BE2C (cell line): Measurements from ENCODE around the gene DNAJC6.

ENCODE experiments used
- DNase-seq: peaks from one replicate; pipeline ENCODE4 v3.0.0-alpha.2; 2020
- H3K27me3 ChIP-seq: fragments of 250-450 bp; sonication (Bioruptor Pico); 2 replicates; pipeline ENCODE4 v1.5.1; 2020; ENCODE audit warnings: mild to moderate bottlenecking
- H3K36me3 ChIP-seq: fragments of 250-450 bp; sonication (Bioruptor Pico); 2 replicates; pipeline ENCODE4 v1.5.1; 2020; ENCODE audit warnings: mild to moderate bottlenecking
- H3K4me1 ChIP-seq: fragments of 250-450 bp; sonication (Bioruptor Pico); 2 replicates; pipeline ENCODE4 v1.5.1; 2020
- H3K4me3 ChIP-seq: 2 replicates; pipeline ENCODE4 v1.5.1; 2011; ENCODE audit warnings: low read depth, low read length
- H3K9me3 ChIP-seq: fragments of 250-450 bp; sonication (Bioruptor Pico); 2 replicates; pipeline ENCODE4 v1.5.1; 2020
- TF ChIP-seq, protein P1 (sequence below): IDR thresholded peaks from 2 replicates; pipeline ENCODE4 v1.5.1; 2012; ENCODE audit warnings: mild to moderate bottlenecking, low read depth, low read length

DNAJC6 gene

DNA sequence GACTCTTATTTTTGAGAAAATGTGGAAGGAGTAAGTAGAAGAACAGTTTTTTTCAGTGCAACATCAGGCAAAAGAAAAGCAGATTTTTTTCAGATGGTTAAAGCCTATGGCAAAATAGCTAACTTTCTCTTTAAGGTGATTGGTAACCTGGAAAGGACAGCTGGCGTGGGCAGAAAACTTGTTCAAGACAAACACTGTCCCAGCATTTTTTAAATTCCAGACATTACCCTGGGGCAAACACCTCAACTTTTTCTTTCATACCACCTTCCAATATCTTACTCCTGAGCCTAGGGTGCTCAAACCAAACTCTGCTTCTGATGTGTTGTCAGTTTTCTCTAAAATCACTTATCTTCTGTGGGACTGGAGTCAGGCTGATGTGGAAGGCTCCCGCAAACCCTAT lies 108.4 kb downstream of the DNAJC6 start:
- no peaks in the 10 kb centered on the region for H3K9me3 ChIP-seq
- no peak overlapping the region for H3K4me3 ChIP-seq
- H3K27me3 ChIP-seq: no peaks in the 10 kb centered on the region
- H3K36me3 ChIP-seq: no peaks in the 10 kb centered on the region
- no peak for DNase-seq
- TF ChIP-seq, protein P1, sequence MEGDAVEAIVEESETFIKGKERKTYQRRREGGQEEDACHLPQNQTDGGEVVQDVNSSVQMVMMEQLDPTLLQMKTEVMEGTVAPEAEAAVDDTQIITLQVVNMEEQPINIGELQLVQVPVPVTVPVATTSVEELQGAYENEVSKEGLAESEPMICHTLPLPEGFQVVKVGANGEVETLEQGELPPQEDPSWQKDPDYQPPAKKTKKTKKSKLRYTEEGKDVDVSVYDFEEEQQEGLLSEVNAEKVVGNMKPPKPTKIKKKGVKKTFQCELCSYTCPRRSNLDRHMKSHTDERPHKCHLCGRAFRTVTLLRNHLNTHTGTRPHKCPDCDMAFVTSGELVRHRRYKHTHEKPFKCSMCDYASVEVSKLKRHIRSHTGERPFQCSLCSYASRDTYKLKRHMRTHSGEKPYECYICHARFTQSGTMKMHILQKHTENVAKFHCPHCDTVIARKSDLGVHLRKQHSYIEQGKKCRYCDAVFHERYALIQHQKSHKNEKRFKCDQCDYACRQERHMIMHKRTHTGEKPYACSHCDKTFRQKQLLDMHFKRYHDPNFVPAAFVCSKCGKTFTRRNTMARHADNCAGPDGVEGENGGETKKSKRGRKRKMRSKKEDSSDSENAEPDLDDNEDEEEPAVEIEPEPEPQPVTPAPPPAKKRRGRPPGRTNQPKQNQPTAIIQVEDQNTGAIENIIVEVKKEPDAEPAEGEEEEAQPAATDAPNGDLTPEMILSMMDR: no peak
- no peaks in the 10 kb centered on the region for H3K4me1 ChIP-seq

DNA sequence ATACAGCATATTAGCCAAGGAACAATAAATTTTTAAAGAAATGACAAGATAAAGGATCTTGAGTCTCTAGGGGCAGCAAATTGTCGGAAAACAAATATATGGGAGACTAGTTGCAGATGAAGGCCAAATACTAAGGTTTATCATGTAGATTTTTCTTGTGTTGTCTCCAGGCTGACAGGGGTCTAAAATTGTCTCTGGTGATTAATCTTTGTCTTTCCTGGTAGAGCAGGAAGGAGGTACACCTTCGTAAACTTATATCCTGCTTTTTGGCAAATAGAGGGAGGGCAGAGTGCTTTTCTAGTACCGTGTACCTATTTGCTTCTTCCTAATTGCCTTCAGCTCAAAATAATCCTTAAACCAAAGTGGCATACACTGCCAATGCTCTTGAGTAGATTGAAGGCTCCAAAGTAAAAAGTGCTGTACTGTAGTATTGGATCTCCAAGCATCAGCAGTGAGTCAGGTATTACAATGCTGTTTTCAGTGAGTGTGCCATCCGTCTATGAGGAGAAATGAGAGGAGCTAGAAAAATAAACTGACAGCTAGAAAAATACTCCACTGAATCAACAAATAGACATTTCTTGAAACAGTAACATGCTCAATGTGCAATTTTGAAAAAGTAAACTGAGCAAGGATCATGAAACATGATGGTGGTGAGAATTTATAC lies 109.3 kb downstream of the DNAJC6 start:
- TF ChIP-seq, protein P1: no peak
- no peak overlapping the region for H3K4me3 ChIP-seq
- no peaks in the 10 kb centered on the region for H3K4me1 ChIP-seq
- H3K27me3 ChIP-seq: no peaks in the 10 kb centered on the region
- no peaks in the 10 kb centered on the region for H3K9me3 ChIP-seq
- no peaks in the 10 kb centered on the region for H3K36me3 ChIP-seq
- no peak for DNase-seq

DNA sequence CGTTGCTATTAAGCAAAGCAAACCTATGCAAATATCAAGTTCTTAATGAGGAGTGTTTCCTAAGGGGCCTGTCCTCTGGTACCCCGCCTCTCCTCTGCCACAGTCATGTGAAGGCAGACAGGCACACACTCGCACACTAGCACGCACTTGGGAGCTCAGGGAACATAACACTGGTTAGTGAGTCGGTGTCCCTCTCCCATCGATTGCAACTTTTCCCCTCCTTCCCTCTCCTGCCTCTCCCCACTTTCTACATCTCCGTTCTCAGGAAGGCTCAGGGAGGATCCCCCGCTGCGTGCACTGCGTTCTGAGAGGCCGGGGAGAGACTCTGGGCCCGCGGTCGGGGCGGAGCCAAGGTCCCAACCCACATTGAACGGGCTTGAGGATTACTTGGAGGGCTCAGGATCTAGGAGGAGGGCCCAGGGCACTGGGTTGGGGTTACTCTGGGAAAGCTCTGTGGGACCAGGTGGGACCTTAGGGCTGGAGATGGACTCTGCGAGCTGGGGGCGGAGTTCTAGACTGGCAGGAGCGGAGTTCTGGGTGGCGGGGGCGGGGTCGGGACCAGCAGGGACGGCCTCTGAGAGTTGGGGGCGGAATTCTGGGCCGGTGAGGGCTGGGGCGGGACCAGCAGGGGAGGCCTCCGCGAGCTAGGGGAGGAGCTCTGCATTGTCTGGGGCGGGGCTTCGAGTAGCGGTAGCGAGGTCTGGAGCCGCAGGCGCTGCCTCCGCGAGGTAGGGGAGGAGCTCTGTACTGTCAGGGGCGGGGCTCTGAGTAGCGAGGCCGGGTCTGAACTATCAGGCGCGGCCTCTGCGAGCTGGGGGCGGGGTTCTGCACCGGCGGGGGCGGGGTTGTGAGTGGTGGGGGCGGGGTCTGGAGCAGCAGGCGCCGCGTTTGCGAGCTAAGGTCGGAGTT lies 110.6 kb downstream of the DNAJC6 start:
- TF ChIP-seq, protein P1: no peak
- Histone ChIP-seq H3K9me3 (no peaks in the 10 kb centered on the region), H3K36me3 (no peaks in the 10 kb centered on the region), H3K4me1 (no peaks in the 10 kb centered on the region), H3K27me3 (no peaks in the 10 kb centered on the region), H3K4me3 (peak overlapping the region; percentile 79)
- DNase-seq: peak; percentile 95

DNA sequence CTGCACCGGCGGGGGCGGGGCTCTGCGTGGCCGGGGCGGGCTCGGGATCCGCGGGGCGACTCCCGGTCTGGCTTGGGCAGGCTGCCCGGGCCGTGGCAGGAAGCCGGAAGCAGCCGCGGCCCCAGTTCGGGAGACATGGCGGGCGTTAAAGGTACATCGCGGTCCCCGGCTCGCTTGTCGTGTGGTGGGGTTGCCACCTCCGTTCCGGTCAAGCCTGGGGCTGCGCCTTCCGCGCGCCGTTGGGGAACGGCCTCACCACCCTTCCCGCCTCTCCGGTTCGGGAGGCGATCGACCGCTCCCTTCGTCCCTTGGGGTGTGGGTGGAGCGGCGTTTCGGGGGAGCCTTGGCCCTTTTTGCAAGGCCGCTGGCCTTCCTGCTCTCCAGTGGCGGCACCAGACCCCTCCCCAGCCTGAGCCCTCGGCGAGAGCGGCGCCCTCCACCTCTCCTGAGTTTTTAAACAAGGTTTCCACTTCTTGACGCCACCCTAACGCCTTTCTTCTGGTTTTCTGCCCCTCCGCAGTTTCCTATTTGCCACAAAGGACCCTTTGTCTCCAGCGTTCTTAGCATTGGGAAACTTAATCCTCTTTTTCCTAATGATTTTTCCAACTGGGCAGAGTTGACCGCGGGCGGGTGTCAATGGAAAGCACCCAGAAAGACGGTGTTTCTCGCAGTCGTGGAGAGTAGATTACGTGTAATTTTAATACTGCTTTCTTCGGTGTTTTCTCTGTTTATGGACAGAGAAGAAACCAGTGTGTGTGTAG lies 111.4 kb downstream of the DNAJC6 start, which contains the start of the genes LEPR and LEPROT:
TSS of gene LEPR (plus strand) at position 79 of the 761 bp plus-strand sequence. CDS start 144,898 bp downstream, outside the sequence.
TSS of gene LEPROT (plus strand) at position 79 of the 761 bp plus-strand sequence. CDS start at position 136, 57 bp downstream.
- DNase-seq: no peak
- Histone ChIP-seq H3K4me3 (peak within 1 kb of the TSS; percentile 79), H3K27me3 (no peaks in the 10 kb centered on the region), H3K9me3 (no peaks in the 10 kb centered on the region), H3K4me1 (no peaks in the 10 kb centered on the region), H3K36me3 (no peaks in the 10 kb centered on the region)
- TF ChIP-seq, protein P1: no peak

DNA sequence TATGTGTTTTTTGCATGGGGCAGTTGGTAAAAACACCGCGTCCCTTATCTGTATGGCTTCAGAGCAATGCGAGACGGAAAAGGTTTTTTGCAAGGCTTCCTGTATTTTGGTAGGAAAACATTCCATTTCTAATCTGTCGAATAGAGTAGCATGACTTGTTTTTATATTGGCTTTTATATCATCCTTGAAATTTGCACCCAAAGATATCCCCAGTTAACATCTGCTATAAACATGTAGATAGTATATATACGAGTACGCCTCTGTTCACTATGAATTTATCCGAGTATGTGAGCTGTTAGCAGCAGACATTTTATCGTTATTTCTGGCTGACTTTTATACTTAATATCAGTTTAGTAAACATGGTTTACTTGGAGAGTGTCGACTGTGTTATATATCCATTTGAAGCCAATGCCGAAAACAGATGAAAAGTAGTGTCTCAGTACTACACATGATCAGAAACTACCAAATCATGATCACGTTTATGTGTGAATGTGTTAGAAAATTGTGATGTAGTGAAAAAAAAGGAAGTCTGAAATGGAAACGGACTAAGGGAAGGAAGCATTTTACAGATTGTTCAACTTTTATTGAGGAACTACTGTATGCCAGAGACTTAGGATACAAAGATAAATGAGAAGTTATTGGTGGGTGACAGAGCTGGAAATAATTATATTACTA lies 112.1 kb downstream of the DNAJC6 start:
- Histone ChIP-seq H3K4me1 (no peaks in the 10 kb centered on the region), H3K9me3 (no peaks in the 10 kb centered on the region), H3K27me3 (no peaks in the 10 kb centered on the region), H3K4me3 (peak overlapping the region; percentile 79), H3K36me3 (no peaks in the 10 kb centered on the region)
- DNase-seq: no peak
- TF ChIP-seq, protein P1: no peak
